IMR-90 (cell line): ENCODE measurements around the gene RAB31. TPM values are rescaled to one million over a fixed set of nuclear protein-coding genes. Genes with fewer than 3 reads are reported as not detected.

Experiments
- ATAC-seq: fragments of 200-7000 bp; cut with Tn5 transposase; 2 replicates; pipeline ENCODE4 v1.9.1; 2020; ENCODE audit warnings: low read depth, mild to moderate bottlenecking, moderate library complexity
- BruUV-seq: library from RNA; stranded (reverse); fragments of 400-500 nt; replicated peaks from 2 replicates; lab custom pipeline; 2021; lab: Mats Ljungman, UMichigan
- CTCF ChIA-PET: fragments of 300-600 bp; formaldehyde crosslinking; extraction: SDS; loops from one replicate; lab custom pipeline; 2021; ENCODE audit warnings: antibody characterized with exemption; lab: Yijun Ruan, JAX
- POLR2A ChIA-PET: fragments of 300-600 bp; sonication (Branson Sonifier 250); formaldehyde crosslinking; loops from one replicate; lab custom pipeline; 2022; ENCODE audit warnings: antibody characterized with exemption; ENCODE audit not compliant: unreplicated experiment; lab: Charles Lee
- DNase-seq: peaks from one replicate; pipeline ENCODE4 v3.0.0; 2013
- H2AFZ ChIP-seq: replicated peaks from 2 replicates; pipeline ENCODE3; 2013; ENCODE audit warnings: low read length, mild to moderate bottlenecking; ENCODE audit not compliant: poor library complexity
- H2AK5ac ChIP-seq: 2 replicates; pipeline ENCODE4 v1.6.1; 2013; ENCODE audit warnings: low read depth, low read length, inconsistent platforms
- H2AK9ac ChIP-seq: replicated peaks from 2 replicates; pipeline ENCODE3; 2013; ENCODE audit warnings: mild to moderate bottlenecking, low read depth, low read length, moderate library complexity; ENCODE audit not compliant: poor library complexity
- H2BK120ac ChIP-seq: 2 replicates; pipeline ENCODE4 v1.6.1; 2013; ENCODE audit warnings: low read depth, low read length, inconsistent platforms
- H2BK15ac ChIP-seq: 3 replicates; pipeline ENCODE4 v1.6.1; 2013; ENCODE audit warnings: low read depth, low read length, inconsistent platforms
- H2BK20ac ChIP-seq: 2 replicates; pipeline ENCODE4 v1.6.1; 2013; ENCODE audit warnings: low read depth, mild to moderate bottlenecking, inconsistent platforms, low read length, moderate library complexity
- H2BK5ac ChIP-seq: 2 replicates; pipeline ENCODE4 v1.6.1; 2013; ENCODE audit warnings: mild to moderate bottlenecking, low read depth, low read length, inconsistent platforms; ENCODE audit not compliant: poor library complexity, severe bottlenecking
- H3K14ac ChIP-seq: replicated peaks from 2 replicates; pipeline ENCODE4 v1.6.1; 2013; ENCODE audit warnings: low read depth, low read length, inconsistent platforms
- H3K18ac ChIP-seq: 2 replicates; pipeline ENCODE4 v1.6.1; 2013; ENCODE audit warnings: low read depth, low read length, control low read depth
- H3K23ac ChIP-seq: 2 replicates; pipeline ENCODE4 v1.6.1; 2013; ENCODE audit warnings: low read depth, low read length, inconsistent platforms
- H3K27ac ChIP-seq: 2 replicates; pipeline ENCODE4 v1.5.1; 2013; ENCODE audit warnings: mild to moderate bottlenecking, control low read depth, low read length; ENCODE audit not compliant: insufficient read depth
- H3K27me3 ChIP-seq: 2 replicates; pipeline ENCODE4 v1.6.1; 2013; ENCODE audit warnings: low read length; ENCODE audit not compliant: control insufficient read depth, insufficient read depth
- H3K36me3 ChIP-seq: 2 replicates; pipeline ENCODE4 v1.6.1; 2013; ENCODE audit warnings: low read length, mixed read lengths; ENCODE audit not compliant: control insufficient read depth, insufficient read depth
- H3K4ac ChIP-seq: 2 replicates; pipeline ENCODE4 v1.6.1; 2013; ENCODE audit warnings: low read depth, low read length, inconsistent platforms
- H3K4me1 ChIP-seq: 2 replicates; pipeline ENCODE4 v1.6.1; 2013; ENCODE audit warnings: low read length, mixed read lengths; ENCODE audit not compliant: control insufficient read depth, insufficient read depth
- H3K4me2 ChIP-seq: 2 replicates; pipeline ENCODE4 v1.6.1; 2013; ENCODE audit warnings: low read depth, mild to moderate bottlenecking, control low read depth, low read length, moderate library complexity
- H3K4me3 ChIP-seq: 2 replicates; pipeline ENCODE4 v1.5.1; 2013; ENCODE audit warnings: low read depth, mild to moderate bottlenecking, control low read depth, low read length, moderate library complexity; ENCODE audit not compliant: insufficient read depth
- H3K56ac ChIP-seq: 2 replicates; pipeline ENCODE4 v1.6.1; 2013; ENCODE audit warnings: low read length, inconsistent platforms; ENCODE audit not compliant: insufficient read depth; ENCODE audit errors: extremely low read depth
- H3K79me1 ChIP-seq, 2 experiments: 2 replicates each; pipeline ENCODE4 v1.6.1; 2013; ENCODE audit warnings: low read length in 2 of 2, inconsistent platforms in 1 of 2, low read depth in 1 of 2
- H3K9ac ChIP-seq: 2 replicates; pipeline ENCODE4 v1.6.1; 2013; ENCODE audit warnings: low read depth, low read length, control low read depth
- H3K9me1 ChIP-seq: 2 replicates; pipeline ENCODE4 v1.6.1; 2013; ENCODE audit warnings: low read length, inconsistent platforms; ENCODE audit not compliant: insufficient read depth
- H3K9me3 ChIP-seq: 2 replicates; pipeline ENCODE4 v1.6.1; 2013; ENCODE audit warnings: low read length; ENCODE audit not compliant: control insufficient read depth, insufficient read depth
- H4K20me1 ChIP-seq: 2 replicates; pipeline ENCODE4 v1.6.1; 2013; ENCODE audit warnings: low read length, inconsistent platforms; ENCODE audit not compliant: insufficient read depth
- H4K5ac ChIP-seq: 2 replicates; pipeline ENCODE4 v1.6.1; 2013; ENCODE audit warnings: mild to moderate bottlenecking, low read depth, low read length, control low read depth
- H4K8ac ChIP-seq, 2 experiments: 2 replicates each; pipeline ENCODE4 v1.6.1; 2013; ENCODE audit warnings: low read depth in 2 of 2, low read length in 2 of 2, control low read depth in 1 of 2, inconsistent platforms in 1 of 2
- H4K91ac ChIP-seq: 2 replicates; pipeline ENCODE4 v1.6.1; 2013; ENCODE audit warnings: low read depth, low read length, inconsistent platforms; ENCODE audit not compliant: insufficient read depth
- BHLHE40 ChIP-seq: fragments of 150-350 bp; IDR thresholded peaks from 2 replicates; pipeline ENCODE4 v1.6.1; 2016; ENCODE audit warnings: mild to moderate bottlenecking, low read depth, low read length
- CEBPB ChIP-seq: IDR thresholded peaks from 2 replicates; pipeline ENCODE4 v1.6.1; 2012; ENCODE audit warnings: low read depth, low read length, improper control_type of control experiment
- CHD1 ChIP-seq: IDR thresholded peaks from 2 replicates; pipeline ENCODE4 v1.6.1; 2012; ENCODE audit warnings: low read depth, low read length, improper control_type of control experiment
- CTCF ChIP-seq: conservative IDR thresholded peaks from 2 replicates; pipeline ENCODE4 v1.5.1; 2012; ENCODE audit warnings: mild to moderate bottlenecking, low read depth, low read length, improper control_type of control experiment
- FOS ChIP-seq: fragments of 150-350 bp; IDR thresholded peaks from 2 replicates; pipeline ENCODE4 v1.6.1; 2016; ENCODE audit warnings: low read depth, low read length
- MAFK ChIP-seq: IDR thresholded peaks from 2 replicates; pipeline ENCODE4 v1.6.1; 2012; ENCODE audit warnings: low read depth, low read length, improper control_type of control experiment
- MXI1 ChIP-seq: IDR thresholded peaks from 2 replicates; pipeline ENCODE4 v1.6.1; 2012; ENCODE audit warnings: low read depth, mild to moderate bottlenecking, low read length, moderate library complexity, borderline replicate concordance
- POLR2A ChIP-seq: IDR thresholded peaks from 2 replicates; pipeline ENCODE4 v1.6.1; 2012; ENCODE audit warnings: mild to moderate bottlenecking, low read depth, low read length
- RAD21 ChIP-seq: IDR thresholded peaks from 2 replicates; pipeline ENCODE4 v1.6.1; 2012; ENCODE audit warnings: low read length, improper control_type of control experiment
- RCOR1 ChIP-seq: IDR thresholded peaks from 2 replicates; pipeline ENCODE4 v1.6.1; 2012; ENCODE audit warnings: mild to moderate bottlenecking, low read length, improper control_type of control experiment; ENCODE audit not compliant: insufficient replicate concordance
- RFX5 ChIP-seq: IDR thresholded peaks from 2 replicates; pipeline ENCODE4 v1.8.0; 2012; ENCODE audit warnings: low read depth, mild to moderate bottlenecking, low read length, moderate library complexity
- SMC3 ChIP-seq: fragments of 150-350 bp; IDR thresholded peaks from 2 replicates; pipeline ENCODE4 v1.6.1; 2016; ENCODE audit warnings: low read depth, mild to moderate bottlenecking, antibody characterized with exemption, low read length, moderate library complexity
- USF2 ChIP-seq: fragments of 150-350 bp; IDR thresholded peaks from 2 replicates; pipeline ENCODE4 v1.6.1; 2017; ENCODE audit warnings: mild to moderate bottlenecking, antibody characterized with exemption, low read length, low read depth
- WGBS, 2 experiments: methylation state at CpG; one replicate each; pipeline versions ENCODE4 v1.1.5 to v1.1.7; 2013; ENCODE audit warnings: missing lambda C conversion rate in 2 of 2; ENCODE audit not compliant: insufficient read length in 1 of 2; ENCODE audit errors: extremely low coverage in 2 of 2; 5-methylcytosine and 5-hydroxymethylcytosine counted together
- dilution Hi-C: fragments of 300-500 bp; cut with HindIII; formaldehyde crosslinking; loops from one replicate; pipeline ENCODE4 v1.14.3; 2018; ENCODE audit warnings: low sequenced_read_pairs; ENCODE audit not compliant: unreplicated experiment
- in situ Hi-C: fragments of 300-500 bp; cut with MboI; formaldehyde crosslinking; loops from 3 replicates; pipeline ENCODE4 v1.14.3; 2019; ENCODE audit warnings: low sequenced_read_pairs, inconsistent platforms, mixed read lengths
- intact Hi-C: fragments of 100-400 bp; cut with micrococcal nuclease; formaldehyde crosslinking; loops from 2 replicates; pipeline ENCODE4 v1.10.0; 2022
- polyA plus RNA-seq, 3 experiments: library from polyadenylated mRNA; depleted of rRNA; stranded (reverse); fragments of >200 nt; gene quantifications; 2 replicates each; pipeline ENCODE4 v1.2.3, GENCODE V29; 2012; ENCODE audit warnings: low replicate concordance in 1 of 3
- total RNA-seq: library from RNA; depleted of rRNA; stranded (reverse); fragments of >200 nt; gene quantifications from 2 replicates; pipeline ENCODE4 v1.2.3, GENCODE V29; 2012

Gene RAB31
- total and polyA plus RNA-seq, 2 of the 4 experiments (the other 2 are of a cell fraction): 13.8 to 26.9 TPM

GRCh38 chr18:9743200-9744016 is 35.3 kb downstream of the RAB31 start:
- Histone ChIP-seq H4K5ac (no peak overlapping the region), H3K56ac (no peak overlapping the region), H3K4me3 (no peak overlapping the region), H3K14ac (no peak overlapping the region), H3K27ac (no peak overlapping the region; the same call in 1 of the 2 replicates), H3K4ac (peak overlapping the region; percentile 65), H2AK9ac (peak overlapping the region; percentile 19), H2AK5ac (peak overlapping the region; percentile 32; the same call in 1 of the 2 replicates), H3K27me3 (no peaks in the 10 kb centered on the region; the same call in 1 of the 2 replicates), H4K91ac (no peak overlapping the region), H2BK5ac (peak overlapping the region; percentile 61), H4K8ac (peak overlapping the region in 1 of 2 experiments; percentile 40; a peak in 1 of 4 replicates), H3K9ac (no peak overlapping the region), H2AFZ (peak overlapping the region; percentile 52), H2BK120ac (peak overlapping the region; percentile 41; the same call in 1 of the 2 replicates), H3K9me1 (peaks cover 13% of the 10 kb centered on the region), H3K9me3 (no peaks in the 10 kb centered on the region), H3K36me3 (no peaks in the 10 kb centered on the region), H2BK20ac (no peak overlapping the region; the same call in 1 of the 2 replicates), H3K79me1 (peaks cover 6 to 33% of the 10 kb centered on the region in 2 experiments; a peak in 3 of 4 replicates), H3K4me2 (peak overlapping the region; percentile 3), H3K23ac (no peak overlapping the region), H2BK15ac (peak overlapping the region; percentile 92; the same call in 1 of the 3 replicates), H3K18ac (no peak overlapping the region), H3K4me1 (peaks cover 10% of the 10 kb centered on the region), H4K20me1 (peaks cover 25% of the 10 kb centered on the region; the same call in 1 of the 2 replicates)
- intact Hi-C loops: loop anchor here (5.0 kb wide), 1 partner anchor 39 kb away; no protein-coding TSS in a partner anchor
- WGBS, 2 experiments: 0% methylated on average over 5 of the region's 11 CpGs; no CpG with 5 or more reads in 1 of the 2 experiments
- ATAC-seq (peak; percentile 90), DNase-seq (peak; percentile 98)
- no TSS peak for BruUV-seq
- ChIA-PET CTCF (interaction anchor here (0.6 to 0.8 kb wide), 4 partner anchors 10 to 214 kb away, joined by 3 to 9 read pairs (median 3); no protein-coding TSS in a partner anchor), POLR2A (no interaction called here)
- dilution Hi-C loops: no loop called here
- in situ Hi-C loops: no loop called here
- TF ChIP-seq FOS (peak; percentile 95), MXI1 (0 out of 2 replicates have a peak, but pooled peaks have one; percentile 18), CTCF (no peak), POLR2A (peak; percentile 46; the same call in 1 of the 2 replicates), RAD21 (peak; percentile 24; the same call in 1 of the 2 replicates), BHLHE40 (peak; percentile 77), MAFK (no peak), SMC3 (no peak), RFX5 (no peak), CHD1 (peak; percentile 75; the same call in 1 of the 2 replicates), CEBPB (peak; percentile 96), RCOR1 (peak; percentile 65), USF2 (peak; percentile 6; the same call in 1 of the 2 replicates)
